Stimulated activated CD8-positive, alpha-beta memory T cell treated with anti-CD3 and anti-CD28 coated beads, Interleukin-4, amount 100 ng/mL, for 4 hours (primary cell): ENCODE measurements around the gene GNAI2.
"Not testable (repeated sequence)": the region's sequence is repeated elsewhere in the genome, so short reads cannot be mapped to it uniquely, and the experiment has no call there.

Source experiments
- DNase-seq, 2 donors: peaks; one replicate each; pipeline ENCODE4 v3.0.0-alpha.2; 2020; ENCODE audit warnings: low read depth in 2 of 2, low spot score in 1 of 2

The GNAI2 gene

DNA sequence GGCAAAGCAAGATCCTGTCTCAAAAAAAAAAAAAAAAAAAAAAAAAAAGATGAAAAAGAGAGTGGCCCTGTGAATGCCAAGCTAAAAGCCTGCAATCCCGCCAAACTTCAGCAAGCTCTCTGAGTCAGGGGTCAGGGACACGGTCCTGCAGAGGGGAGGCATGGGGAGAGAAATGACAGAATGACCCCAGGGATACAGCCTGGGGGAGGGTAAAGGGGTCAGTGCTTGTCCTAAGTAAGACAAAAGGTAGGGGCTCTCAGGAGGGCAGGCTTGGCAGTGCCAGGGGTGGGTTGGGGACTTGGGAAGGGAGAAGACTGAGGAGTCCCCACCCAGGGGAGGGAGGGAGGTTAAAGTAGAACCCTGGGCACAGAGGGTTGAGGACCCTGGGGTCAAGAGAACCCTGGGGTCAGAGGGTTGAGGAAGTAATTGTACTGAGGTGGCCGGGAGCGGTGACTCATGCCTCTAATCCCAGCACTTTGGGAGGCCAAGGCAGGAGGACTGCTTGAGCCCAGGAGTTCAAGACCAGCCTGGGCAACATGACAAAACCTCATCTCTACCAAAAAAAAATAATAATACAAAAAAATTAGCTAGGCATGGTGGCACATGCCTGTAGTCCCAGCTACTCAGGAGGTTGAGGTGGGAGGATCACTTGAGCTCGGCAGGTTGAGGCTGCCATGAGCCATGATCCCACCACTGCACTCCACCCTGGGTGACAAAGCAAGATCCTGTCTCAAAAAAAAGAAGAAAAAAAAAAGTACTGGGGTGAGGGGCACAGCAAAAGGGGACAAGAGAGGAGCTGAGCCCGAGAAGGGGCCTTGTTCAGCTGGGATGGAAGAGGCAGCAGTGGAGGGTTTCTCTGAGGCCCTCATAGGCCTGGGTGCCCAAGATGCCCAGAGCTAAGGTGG is 27.7 kb downstream of the GNAI2 start:
- DNase-seq, result no peak

DNA sequence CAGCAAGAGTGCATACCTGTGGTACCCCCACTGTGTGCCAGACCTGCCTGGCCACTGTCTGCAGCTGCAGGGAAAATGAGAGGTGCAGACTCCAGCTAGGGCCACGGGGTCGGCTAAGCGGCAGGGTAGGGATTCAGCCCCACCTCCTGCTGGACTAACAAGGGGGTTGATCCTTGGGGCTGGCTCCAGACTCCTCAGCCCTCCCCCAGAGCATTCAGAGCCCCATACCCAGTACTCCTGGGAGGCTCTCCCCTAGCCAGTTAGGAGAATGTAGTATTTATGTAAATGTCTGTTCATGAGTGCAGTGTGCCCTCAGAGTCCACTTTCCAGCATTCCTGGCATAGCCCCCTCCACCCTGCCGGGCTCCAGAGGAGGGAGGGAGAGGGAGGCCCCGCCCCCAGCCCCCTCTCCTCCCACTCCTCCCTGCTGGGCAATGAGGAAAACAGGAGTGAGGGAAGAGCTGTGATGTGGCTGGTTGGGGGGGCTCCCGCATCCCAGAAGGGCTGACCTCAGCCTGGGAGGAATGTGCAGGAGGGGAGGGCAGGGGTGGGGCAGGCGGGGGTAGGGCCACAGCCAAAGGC is 28.5 kb downstream of the GNAI2 start:
- DNase-seq, result no peak

DNA sequence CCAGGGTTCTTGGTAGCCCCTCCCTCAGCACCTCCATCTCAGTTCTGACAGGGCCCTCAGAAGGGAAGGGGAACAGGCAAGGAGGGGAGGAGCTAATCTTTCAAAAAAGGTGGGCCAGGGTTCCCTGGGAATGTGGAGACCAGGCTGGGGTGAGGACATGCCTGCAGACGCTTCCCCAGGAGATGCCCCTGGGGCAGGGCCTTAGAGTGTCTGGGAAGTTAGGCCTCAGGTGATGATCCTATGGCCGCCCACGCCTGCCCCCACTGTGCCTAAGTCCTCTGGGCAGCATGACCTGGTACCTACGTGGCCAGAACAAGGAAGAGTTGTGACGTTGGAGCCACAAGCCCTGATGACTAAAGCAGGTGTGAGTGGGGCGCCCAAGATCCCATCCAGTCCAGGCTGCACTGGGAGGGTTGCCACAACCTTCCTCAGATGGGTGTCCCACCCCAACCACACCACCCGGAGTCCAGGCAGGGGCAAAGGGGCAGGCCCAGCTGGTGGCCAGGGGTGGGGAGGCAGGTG is 29.0 kb downstream of the GNAI2 start:
- DNase-seq, result no peak

DNA sequence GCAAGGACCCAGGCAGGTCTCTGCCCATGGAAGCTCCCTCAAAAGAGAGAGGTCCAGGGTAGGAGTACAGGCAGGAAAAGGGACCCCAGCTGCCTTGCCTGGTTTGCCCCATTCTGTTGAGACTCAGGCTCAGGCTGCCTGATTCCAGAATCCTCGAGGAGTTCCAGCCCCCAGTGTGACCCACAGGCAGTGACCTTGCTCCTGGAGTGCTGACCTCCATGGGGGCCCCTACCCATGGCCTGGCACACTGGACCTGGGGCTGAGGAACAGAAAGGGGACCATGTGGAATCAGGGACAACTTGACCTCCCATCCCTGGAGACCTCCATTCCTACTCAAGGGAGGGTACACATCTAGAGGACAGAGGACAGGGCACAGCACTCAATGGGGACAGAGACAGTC is 29.6 kb downstream of the GNAI2 start:
- DNase-seq, result no peak

DNA sequence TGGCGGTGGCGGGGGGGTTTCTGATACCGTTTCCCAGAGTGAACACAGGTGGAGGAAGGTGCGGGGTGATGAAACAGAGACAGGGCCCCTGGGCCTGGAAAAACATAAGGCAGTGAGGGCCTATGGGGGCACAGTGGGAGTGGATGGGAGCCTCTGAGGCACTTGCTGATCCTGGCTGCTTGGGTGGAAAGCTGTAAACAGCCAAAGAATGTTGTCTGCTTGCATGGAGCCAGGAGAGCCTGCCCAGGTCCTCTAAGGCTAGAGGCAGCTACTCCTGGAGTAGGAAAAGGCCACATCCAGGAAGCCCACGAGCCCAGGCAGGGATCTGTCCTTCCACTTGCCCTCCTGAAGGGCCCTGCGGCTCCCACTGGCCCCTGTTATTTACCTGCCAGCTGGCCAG is 30.0 kb downstream of the GNAI2 start:
- DNase-seq, result no peak

DNA sequence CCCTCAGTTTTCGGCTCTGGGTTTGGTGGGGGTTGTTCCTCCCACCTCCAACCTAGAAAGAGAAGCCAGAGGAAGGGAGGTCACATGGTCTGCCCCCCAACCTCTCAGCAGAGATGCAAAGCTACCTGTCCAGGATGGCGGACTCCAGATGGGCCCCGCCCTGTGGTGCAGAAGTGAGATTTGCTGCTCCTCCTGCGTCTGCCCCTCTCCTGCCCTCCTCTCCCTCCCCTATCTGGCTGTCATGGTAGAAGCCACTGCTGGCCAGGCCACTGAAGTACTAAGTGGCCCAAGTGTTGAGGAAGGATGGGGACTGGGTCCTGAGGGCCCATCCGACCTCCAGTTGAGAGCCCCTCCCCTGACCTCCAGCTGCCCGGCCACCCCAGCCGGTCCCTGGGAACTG is 30.8 kb downstream of the GNAI2 start:
- no peak for DNase-seq

DNA sequence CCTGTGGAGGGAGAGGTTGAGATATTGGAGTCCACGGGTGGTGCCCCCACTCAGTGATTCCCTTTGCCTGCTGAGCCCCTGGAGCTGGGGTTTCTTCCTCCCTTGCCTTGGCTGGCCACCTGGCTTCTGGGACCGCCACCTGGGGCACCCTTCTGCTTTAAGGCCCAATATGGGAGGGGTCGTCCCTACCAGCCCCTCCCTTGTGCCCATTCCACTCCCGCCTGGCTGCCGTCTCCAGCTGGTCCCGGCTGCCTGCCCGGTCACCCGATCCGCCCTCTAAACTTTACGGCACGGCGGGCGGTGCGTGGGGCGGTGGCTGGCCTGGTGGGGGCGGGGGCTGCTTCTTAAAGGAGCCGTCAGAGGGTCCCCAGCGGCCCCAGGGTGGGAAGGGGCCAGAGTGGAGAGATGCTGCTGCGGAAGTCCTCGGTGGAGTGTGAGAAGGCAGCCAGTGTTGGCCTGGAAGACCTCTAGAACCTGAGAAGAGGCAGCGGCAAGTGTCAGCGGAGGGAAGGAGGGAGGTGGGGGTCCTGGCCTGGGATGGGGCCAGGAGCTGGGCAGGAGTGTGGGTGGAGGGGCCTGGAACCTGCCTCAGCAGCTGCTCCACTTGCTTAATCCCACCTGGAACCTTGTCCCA is 31.4 kb downstream of the GNAI2 start:
- no peak for DNase-seq

DNA sequence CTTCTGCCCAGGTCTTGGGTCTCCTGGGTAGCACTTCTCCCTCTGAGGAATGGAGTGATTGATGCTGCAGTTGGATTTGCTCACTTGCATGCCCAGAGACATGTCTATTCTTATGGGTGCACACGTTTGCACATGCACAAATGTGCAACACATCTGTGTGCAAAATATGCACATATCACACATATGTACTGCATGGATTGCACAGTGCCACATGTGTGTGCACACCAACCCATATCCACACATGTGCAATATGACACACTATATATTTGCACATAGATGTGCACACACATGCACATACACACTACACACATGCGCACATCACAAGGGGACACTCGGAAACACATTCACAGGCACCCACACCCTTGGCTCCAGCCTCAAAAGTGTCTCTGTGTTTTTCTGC is 32.3 kb downstream of the GNAI2 start:
- no peak for DNase-seq

DNA sequence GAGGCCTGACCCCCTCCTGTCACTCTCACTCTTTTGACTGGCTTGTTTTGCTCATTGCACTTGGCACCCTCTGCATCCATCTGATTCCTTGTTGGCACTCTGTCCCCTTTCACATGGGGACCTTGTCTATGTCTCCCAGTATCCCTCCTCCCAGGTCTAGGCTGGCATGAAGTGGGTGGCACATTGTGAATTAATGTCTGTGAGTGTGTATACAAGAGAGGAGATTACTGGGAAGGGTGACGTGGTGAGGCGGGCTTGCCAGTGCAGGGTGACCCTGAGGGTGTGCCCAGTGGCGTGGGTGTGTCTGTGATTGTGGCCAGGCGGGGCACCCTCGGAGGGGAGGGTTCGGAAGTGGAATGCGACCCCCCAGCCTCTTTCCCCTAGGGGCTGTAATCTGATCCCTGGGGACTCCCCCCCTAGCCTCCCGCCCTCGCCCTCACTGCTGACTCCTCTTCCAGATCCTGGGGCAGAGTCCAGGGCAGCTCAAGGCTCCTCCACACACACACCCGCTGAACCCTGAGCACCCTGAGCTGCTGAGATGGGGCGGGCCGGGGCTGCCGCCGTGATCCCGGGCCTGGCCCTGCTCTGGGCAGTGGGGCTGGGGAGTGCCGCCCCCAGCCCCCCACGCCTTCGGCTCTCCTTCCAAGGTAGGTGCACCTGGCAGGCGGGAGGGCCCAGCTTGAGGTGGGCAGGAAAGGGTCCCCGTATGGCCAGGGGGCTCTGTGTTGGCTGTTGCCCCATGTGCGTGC is 32.9 kb downstream of the GNAI2 start, which contains the start of gene SEMA3B:
Gene SEMA3B (plus strand): TSS at position 445 of the 749 bp plus-strand sequence. CDS start 94 bp downstream, at position 539.
- no peak for DNase-seq

DNA sequence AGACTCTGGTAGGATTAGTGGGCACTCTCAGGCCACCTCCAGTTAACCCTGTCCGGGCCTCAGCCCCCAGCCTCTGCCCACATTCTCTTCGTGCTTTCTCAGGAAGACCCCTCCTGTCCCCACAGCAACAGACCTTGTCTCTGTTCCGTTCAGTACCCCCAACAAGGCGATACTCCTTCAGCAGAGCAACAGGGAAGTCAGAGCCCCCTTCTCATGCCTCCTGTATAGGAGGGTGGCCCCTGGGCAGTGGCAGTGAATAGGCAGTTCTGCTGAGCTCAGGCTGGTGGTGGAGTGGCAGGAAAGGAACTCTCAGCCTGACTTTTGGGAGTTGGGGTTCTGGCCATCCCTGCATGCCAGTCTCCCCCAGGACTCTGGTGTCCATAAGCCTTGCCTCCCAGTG is 33.5 kb downstream of the GNAI2 start:
- no peak for DNase-seq

DNA sequence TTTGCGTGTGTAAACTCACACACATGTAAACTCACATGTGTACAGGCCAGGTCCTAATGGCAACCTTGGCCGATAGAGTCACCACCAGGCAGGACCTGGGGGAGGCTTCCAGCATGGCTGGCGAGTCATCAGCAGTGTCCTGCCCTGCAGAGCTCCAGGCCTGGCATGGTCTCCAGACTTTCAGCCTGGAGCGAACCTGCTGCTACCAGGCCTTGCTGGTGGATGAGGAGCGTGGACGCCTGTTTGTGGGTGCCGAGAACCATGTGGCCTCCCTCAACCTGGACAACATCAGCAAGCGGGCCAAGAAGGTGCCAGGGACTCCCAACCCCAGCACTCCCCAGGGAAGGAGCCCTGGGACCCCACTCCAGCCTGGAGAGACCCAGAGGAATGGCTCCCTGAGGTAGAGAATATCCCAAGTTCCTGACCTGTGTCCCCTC is 34.0 kb downstream of the GNAI2 start:
- DNase-seq, result no peak

DNA sequence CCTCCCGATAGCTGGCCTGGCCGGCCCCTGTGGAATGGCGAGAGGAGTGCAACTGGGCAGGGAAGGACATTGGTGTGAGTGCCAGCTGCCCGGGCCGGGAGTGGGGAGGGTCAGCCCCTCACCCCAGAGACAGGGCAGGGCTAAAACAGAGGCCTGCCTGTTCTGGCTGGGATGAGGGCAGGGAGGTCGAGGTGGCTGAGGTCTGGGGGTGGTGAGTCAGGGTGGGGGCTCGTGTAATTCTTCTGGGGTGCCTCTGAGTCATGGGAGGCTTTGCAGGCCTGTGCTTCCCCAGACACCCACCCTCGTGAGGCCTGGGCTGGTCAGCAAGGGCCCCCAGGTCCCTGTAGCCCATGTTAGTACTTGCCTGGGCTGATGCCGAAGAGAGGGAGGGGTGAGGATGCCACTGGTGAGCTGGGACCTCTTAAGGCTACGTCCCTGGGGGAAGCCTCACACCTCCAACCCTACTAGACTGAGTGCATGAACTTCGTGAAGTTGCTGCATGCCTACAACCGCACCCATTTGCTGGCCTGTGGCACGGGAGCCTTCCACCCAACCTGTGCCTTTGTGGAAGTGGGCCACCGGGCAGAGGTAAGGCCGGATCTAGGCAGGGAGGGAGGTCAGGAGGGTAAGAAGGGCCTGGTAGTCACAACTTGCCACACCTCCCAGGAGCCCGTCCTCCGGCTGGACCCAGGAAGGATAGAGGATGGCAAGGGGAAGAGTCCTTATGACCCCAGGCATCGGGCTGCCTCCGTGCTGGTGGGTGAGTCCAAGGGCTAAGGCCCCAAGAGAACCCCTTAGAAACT is 34.6 kb downstream of the GNAI2 start:
- DNase-seq, result no peak

DNA sequence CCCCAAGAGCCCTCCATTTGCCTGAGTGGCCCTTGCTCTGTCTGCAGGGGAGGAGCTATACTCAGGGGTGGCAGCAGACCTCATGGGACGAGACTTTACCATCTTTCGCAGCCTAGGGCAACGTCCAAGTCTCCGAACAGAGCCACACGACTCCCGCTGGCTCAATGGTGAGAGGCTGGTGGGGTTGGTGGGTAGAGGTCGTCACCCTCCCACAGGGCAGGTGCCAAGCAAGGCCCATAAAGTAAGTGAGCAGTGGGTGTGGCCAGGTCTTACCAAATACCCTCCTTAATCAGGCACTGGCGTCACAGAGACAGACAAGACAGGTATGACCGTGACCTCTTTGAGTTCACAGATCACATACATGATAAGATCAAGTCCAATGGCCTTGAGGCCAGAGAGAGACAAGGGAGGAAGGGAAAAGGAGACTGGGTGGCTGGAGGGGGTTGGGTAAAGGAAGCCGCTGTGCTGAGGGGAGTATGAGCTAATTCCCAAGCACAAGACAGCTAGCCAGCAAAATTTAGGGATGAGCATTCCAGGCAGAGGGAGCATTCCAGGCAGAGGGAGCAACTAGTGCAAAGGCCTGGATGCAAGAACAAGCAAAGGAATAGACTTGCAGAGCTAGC is 35.4 kb downstream of the GNAI2 start:
- no peak for DNase-seq

DNA sequence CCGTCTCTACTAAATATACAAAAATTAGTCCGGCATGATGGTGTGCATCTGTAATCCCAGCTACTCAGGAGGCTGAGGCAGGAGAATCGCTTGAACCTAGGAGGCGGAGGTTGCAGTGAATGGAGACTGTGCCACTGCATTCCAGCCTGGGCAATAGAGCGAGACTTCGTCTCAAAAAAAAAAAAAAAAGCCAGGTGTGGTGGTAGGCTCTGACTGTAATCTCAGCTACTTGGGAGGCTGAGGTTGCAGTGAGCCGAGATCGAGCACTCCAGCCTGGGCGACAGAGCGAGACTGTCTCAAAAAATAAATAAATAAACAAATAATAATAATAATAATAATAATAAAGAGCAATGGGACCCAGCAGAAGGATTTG is 36.5 kb downstream of the GNAI2 start:
- DNase-seq, result not testable (repeated sequence)

DNA sequence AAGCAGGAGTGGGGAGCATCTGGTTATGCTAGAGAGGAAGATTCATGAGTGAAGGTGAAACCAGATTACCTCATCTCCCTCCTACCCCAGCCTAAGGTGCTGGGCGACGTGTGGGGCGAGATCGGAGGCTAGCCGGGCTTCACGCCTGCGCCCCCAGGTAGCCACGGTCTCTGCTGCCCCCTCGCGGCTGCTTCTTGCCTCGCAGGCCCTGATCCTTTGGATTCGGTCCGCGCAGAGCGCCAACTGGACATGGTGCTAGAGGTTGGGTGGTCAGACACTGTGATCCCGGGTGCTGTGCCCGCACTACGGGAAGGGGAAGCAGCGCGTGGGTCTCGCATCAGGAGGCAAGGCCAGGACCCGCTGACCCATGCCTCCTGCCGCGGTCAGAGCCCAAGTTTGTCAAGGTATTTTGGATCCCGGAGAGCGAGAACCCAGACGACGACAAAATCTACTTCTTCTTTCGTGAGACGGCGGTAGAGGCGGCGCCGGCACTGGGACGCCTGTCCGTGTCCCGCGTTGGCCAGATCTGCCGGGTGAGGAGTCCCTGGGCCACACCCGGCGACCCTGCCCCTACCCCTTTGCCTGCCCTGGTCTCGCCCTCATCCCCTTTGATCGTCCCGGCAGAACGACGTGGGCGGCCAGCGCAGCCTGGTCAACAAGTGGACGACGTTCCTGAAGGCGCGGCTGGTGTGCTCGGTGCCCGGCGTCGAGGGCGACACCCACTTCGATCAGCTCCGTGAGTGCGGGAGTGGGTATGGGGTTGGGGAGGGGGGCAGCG is 37.1 kb downstream of the GNAI2 start:
- peak; percentile 61 to 90 for DNase-seq

DNA sequence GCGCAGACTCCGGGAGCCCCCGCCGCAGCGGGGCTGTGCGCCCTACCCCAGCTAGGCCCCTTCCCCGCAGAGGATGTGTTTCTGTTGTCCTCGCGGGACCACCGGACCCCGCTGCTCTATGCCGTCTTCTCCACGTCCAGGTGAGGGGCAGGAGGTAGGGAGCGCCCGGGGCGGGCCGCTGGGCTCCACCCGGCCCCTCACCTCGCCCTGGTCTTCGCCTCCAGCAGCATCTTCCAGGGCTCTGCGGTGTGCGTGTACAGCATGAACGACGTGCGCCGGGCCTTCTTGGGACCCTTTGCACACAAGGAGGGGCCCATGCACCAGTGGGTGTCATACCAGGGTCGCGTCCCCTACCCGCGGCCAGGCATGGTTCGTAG is 37.7 kb downstream of the GNAI2 start:
- no peak for DNase-seq

DNA sequence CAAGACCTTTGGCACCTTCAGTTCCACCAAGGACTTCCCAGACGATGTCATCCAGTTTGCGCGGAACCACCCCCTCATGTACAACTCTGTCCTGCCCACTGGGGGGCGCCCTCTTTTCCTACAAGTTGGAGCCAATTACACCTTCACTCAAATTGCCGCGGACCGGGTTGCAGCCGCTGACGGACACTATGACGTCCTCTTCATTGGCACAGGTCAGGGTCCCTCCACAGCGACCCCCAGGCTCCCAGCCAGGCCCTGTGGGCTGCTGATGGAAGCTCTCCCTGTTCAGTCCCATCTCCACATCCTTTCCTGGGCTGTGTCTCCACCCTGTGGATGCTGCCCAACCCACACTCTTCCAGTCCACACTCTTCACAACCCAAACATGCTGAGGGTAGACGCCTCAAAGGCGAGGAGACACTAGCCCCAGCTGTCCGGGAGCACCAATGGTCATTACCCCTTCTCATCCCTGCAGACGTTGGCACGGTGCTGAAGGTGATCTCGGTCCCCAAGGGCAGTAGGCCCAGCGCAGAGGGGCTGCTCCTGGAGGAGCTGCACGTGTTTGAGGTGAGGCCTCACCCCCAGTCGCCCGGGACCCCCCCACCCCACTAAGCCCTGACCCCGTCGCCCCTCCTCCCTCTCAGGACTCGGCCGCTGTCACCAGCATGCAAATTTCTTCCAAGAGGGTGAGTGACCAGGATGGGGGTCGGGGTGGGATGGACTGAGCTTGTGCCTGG is 38.5 kb downstream of the GNAI2 start:
- DNase-seq, result peak; percentile 29 to 58

DNA sequence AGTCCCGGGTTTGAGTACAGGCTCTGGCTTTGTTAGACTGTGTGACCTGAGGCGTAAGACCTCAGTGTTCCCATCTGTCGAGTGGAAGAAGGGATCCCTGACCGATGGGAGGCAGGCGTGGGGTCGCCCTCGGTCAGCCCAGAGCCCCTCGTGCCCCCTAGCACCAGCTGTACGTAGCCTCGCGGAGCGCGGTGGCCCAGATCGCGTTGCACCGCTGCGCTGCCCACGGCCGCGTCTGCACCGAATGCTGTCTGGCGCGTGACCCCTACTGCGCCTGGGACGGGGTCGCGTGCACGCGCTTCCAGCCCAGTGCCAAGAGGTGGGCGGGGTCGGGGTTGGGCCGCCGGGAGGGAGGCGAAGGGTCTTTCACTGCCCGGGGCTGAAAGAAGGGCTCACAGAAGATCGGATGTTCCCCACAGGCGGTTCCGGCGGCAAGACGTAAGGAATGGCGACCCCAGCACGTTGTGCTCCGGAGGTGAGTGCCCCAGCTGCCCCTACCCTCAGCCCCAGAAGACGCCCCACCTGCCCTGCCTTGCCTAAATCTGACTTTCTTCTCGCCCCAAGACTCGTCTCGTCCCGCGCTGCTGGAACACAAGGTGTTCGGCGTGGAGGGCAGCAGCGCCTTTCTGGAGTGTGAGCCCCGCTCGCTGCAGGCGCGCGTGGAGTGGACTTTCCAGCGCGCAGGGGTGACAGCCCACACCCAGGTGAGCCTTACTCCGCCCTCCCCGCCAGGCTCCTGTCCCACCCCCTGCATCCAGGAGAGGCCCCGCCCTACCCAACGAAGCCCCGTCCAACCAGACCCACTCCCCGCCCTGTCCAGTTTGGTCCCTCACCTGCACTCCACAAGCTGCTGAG is 39.4 kb downstream of the GNAI2 start:
- DNase-seq, result no peak
